B cell (primary cell): ENCODE results near the gene DYNLT1. TPM values are rescaled to one million over a fixed set of nuclear protein-coding genes. Genes with fewer than 3 reads are reported as not detected.

Experiments used
- ATAC-seq: fragments of 200-7000 bp; cut with Tn5 transposase; one replicate; pipeline ENCODE4 v1.10.0; 2021; ENCODE audit warnings: low read depth, mild to moderate bottlenecking, moderate number of reproducible peaks, moderate library complexity
- CTCF ChIA-PET: fragments of 350-600 bp; sonication (Branson Sonifier 250); formaldehyde crosslinking; loops from one replicate; lab custom pipeline; 2021; ENCODE audit warnings: antibody characterized with exemption, inconsistent platforms; lab: Charles Lee
- POLR2A ChIA-PET: fragments of 350-600 bp; sonication (Branson Sonifier 250); formaldehyde crosslinking; loops from one replicate; lab custom pipeline; 2021; ENCODE audit warnings: antibody characterized with exemption; lab: Charles Lee
- DNase-seq: peaks from one replicate; pipeline ENCODE4 v3.0.0; 2013
- H2AFZ ChIP-seq: 2 replicates; pipeline ENCODE4 v1.6.1; 2012; ENCODE audit warnings: mild to moderate bottlenecking, low read depth, low read length; ENCODE audit not compliant: insufficient read depth, poor library complexity, severe bottlenecking
- H3K27ac ChIP-seq, 2 donors: 1 replicate in 1 of 2; 2 replicates in 1 of 2; pipeline ENCODE4 v1.5.1; 2012 to 2013; ENCODE audit warnings: low read length in 2 of 2, mild to moderate bottlenecking in 2 of 2, moderate library complexity in 1 of 2
- H3K27me3 ChIP-seq, 4 experiments: fragments of 200-600 bp in 1 of 4; sonication (generic) in 1 of 4; replicated peaks in 1 of 4; 1 replicate in 2 of 4; 2 replicates in 2 of 4; pipeline versions ENCODE4 v1.6.1 to v1.7.0; 2013 to 2016; ENCODE audit warnings: low read length in 3 of 4, mild to moderate bottlenecking in 2 of 4, mixed read lengths in 1 of 4, moderate library complexity in 1 of 4; ENCODE audit not compliant: insufficient read depth in 4 of 4, control insufficient read depth in 3 of 4; ENCODE audit errors: control extremely low read depth in 1 of 4
- H3K36me3 ChIP-seq, 2 experiments: replicated peaks in 1 of 2; 1 replicate in 1 of 2; 2 replicates in 1 of 2; pipeline versions ENCODE4 v1.6.1 to v1.7.1; 2013; ENCODE audit warnings: low read length in 1 of 2; ENCODE audit not compliant: insufficient read depth in 2 of 2, control insufficient read depth in 1 of 2; ENCODE audit errors: control extremely low read depth in 1 of 2, extremely low read depth in 1 of 2
- H3K4me1 ChIP-seq, 2 donors: fragments of 200-600 bp in 1 of 2; sonication (generic) in 1 of 2; 1 replicate in 1 of 2; 2 replicates in 1 of 2; pipeline versions ENCODE4 v1.5.1 to v1.6.1; 2013 to 2017; ENCODE audit warnings: low read length in 2 of 2; ENCODE audit not compliant: control insufficient read depth in 2 of 2, insufficient read depth in 2 of 2
- H3K4me2 ChIP-seq: replicated peaks from 2 replicates; pipeline ENCODE3; 2012; ENCODE audit warnings: mild to moderate bottlenecking, low read depth, low read length; ENCODE audit not compliant: poor library complexity, severe bottlenecking
- H3K4me3 ChIP-seq, 5 experiments: fragments of 200-600 bp in 1 of 5; sonication (generic) in 1 of 5; 1 replicate in 3 of 5; 2 replicates in 2 of 5; pipeline versions ENCODE4 v1.5.1 to v1.7.0; 2011 to 2016; ENCODE audit warnings: low read length in 4 of 5, mild to moderate bottlenecking in 4 of 5, low read depth in 2 of 5, control low read depth in 1 of 5, moderate library complexity in 1 of 5; ENCODE audit not compliant: insufficient read depth in 1 of 5; ENCODE audit errors: control extremely low read depth in 1 of 5, extremely low read depth in 1 of 5
- H3K79me2 ChIP-seq: fragments of 200-600 bp; sonication (generic); one replicate; pipeline ENCODE4 v1.6.0; 2016; ENCODE audit warnings: low read length; ENCODE audit not compliant: control insufficient read depth, insufficient read depth
- H3K9ac ChIP-seq: fragments of 200-600 bp; sonication (generic); 2 replicates; pipeline ENCODE4 v1.6.1; 2017; ENCODE audit warnings: mild to moderate bottlenecking, low read length, moderate library complexity
- H3K9me3 ChIP-seq, 3 donors: one replicate each; pipeline versions ENCODE4 v1.6.1 to v1.7.1; 2013; ENCODE audit warnings: low read length in 2 of 3; ENCODE audit not compliant: control insufficient read depth in 2 of 3, insufficient read depth in 1 of 3; ENCODE audit errors: control extremely low read depth in 1 of 3
- H4K20me1 ChIP-seq: 2 replicates; pipeline ENCODE4 v1.6.0; 2012; ENCODE audit warnings: mild to moderate bottlenecking, low read length; ENCODE audit not compliant: insufficient read depth, control insufficient read depth, poor library complexity, severe bottlenecking
- H3K27ac Mint-ChIP-seq: one replicate; pipeline ENCODE4 v1.8.0; 2021; ENCODE audit warnings: mixed read lengths
- H3K27me3 Mint-ChIP-seq: one replicate; pipeline ENCODE4 v1.8.0; 2021; ENCODE audit warnings: mixed read lengths
- H3K4me1 Mint-ChIP-seq: one replicate; pipeline ENCODE4 v1.8.0; 2021; ENCODE audit warnings: mixed read lengths
- H3K4me3 Mint-ChIP-seq: one replicate; pipeline ENCODE4 v1.8.0; 2021; ENCODE audit warnings: mixed read lengths
- H3K9me3 Mint-ChIP-seq: one replicate; pipeline ENCODE4 v1.8.0; 2022; ENCODE audit warnings: mixed read lengths; ENCODE audit not compliant: insufficient read depth
- EZH2 ChIP-seq: IDR thresholded peaks from 2 replicates; pipeline ENCODE4 v1.6.1; 2012; ENCODE audit warnings: borderline replicate concordance, low read depth, mild to moderate bottlenecking, moderate library complexity, low read length; ENCODE audit not compliant: insufficient read depth, poor library complexity, severe bottlenecking
- WGBS: methylation state at CpG from one replicate; pipeline ENCODE4 v1.1.5; 2013; ENCODE audit warnings: missing lambda C conversion rate; ENCODE audit not compliant: insufficient coverage; 5-methylcytosine and 5-hydroxymethylcytosine counted together
- intact Hi-C: fragments of 100-400 bp; cut with micrococcal nuclease; formaldehyde crosslinking; loops from one replicate; pipeline ENCODE4 v1.10.0; 2022
- polyA plus RNA-seq: library from polyadenylated mRNA; depleted of rRNA; stranded (reverse); fragments of >200 nt; gene quantifications from 2 replicates; pipeline ENCODE4 v1.2.3, GENCODE V29; 2012
- total RNA-seq, 2 donors: library from RNA; stranded (reverse); fragments of 120-200 nt in 1 of 2; gene quantifications; 1 replicate in 1 of 2; 2 replicates in 1 of 2; pipeline versions ENCODE4 v1.2.3 to v1.2.4, GENCODE V29; 2013 to 2022
- TF ChIP-seq, protein P1 (sequence below): fragments of 200-600 bp; IDR thresholded peaks from one replicate; pipeline ENCODE4 v1.8.0; 2022; ENCODE audit warnings: antibody characterized with exemption, mild to moderate bottlenecking

Gene DYNLT1
- total and polyA plus RNA-seq, 2 donors (not counting 1 experiment from before 2014, with no cell fraction given) = 34.8 to 62.6 TPM

DNA sequence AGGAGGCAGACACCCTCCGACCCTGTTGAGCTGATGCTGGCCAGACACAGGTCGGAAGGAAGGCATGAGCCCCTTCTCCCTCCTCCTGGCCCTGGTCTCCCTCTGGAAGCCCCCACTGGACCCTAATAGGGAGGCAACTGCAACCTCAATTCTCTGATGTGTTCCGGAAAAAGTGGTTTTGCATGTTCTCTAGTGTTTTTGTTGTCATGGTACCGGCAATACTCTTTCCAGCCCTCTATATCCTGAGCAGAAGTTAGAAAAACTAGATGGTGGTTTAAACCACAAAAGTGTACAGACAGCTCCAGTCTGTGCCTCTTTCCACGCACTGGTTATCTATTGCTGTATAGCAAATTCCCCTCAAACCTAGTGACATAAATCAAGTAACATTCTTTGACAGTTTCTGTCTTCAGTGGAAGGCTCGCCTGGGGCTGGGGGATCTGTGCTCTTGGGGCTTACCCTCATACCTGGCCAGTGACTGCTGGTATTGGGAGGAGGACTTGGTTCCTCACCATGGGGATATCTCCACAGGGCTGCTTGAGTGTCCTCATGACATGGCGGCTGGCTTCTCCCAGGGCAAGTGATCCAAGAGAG is 42.3 kb upstream of the DYNLT1 start:
- TF ChIP-seq EZH2 = no peak
- TF ChIP-seq, protein P1, sequence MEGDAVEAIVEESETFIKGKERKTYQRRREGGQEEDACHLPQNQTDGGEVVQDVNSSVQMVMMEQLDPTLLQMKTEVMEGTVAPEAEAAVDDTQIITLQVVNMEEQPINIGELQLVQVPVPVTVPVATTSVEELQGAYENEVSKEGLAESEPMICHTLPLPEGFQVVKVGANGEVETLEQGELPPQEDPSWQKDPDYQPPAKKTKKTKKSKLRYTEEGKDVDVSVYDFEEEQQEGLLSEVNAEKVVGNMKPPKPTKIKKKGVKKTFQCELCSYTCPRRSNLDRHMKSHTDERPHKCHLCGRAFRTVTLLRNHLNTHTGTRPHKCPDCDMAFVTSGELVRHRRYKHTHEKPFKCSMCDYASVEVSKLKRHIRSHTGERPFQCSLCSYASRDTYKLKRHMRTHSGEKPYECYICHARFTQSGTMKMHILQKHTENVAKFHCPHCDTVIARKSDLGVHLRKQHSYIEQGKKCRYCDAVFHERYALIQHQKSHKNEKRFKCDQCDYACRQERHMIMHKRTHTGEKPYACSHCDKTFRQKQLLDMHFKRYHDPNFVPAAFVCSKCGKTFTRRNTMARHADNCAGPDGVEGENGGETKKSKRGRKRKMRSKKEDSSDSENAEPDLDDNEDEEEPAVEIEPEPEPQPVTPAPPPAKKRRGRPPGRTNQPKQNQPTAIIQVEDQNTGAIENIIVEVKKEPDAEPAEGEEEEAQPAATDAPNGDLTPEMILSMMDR = no peak
- no peak overlapping the region for H3K4me3 ChIP-seq
- Mint-ChIP-seq H3K27ac (peak overlapping the region; percentile 50), H3K27me3 (no peaks in the 10 kb centered on the region), H3K4me1 (peaks cover 25% of the 10 kb centered on the region), H3K4me3 (peak overlapping the region; percentile 41), H3K9me3 (no peaks in the 10 kb centered on the region)
- peak; percentile 75 for ATAC-seq
- H3K4me1 ChIP-seq = peaks cover 17 to 18% of the 10 kb centered on the region in 2 donors
- no peaks in the 10 kb centered on the region for H3K27me3 ChIP-seq
- no peak overlapping the region for H2AFZ ChIP-seq
- peak overlapping the region; percentile 32 for H3K4me2 ChIP-seq
- POLR2A ChIA-PET = no interaction called here
- H3K9ac ChIP-seq = no peak overlapping the region
- H4K20me1 ChIP-seq = no peaks in the 10 kb centered on the region
- CTCF ChIA-PET = interaction anchor here (2.3 to 7.8 kb wide), 2 partner anchors 81 to 473 kb away, joined by 7 to 87 read pairs; no protein-coding TSS in a partner anchor
- WGBS = 37% methylated on average over 4 of the region's 7 CpGs
- peak; percentile 76 for DNase-seq
- intact Hi-C loops = loop anchor here (5.0 kb wide), 1 partner anchor 40 kb away; no protein-coding TSS in a partner anchor
- peak overlapping the region; percentile 30 to 53 for H3K27ac ChIP-seq
- H3K9me3 ChIP-seq = peaks cover 0 to 3% (median 0%) of the 10 kb centered on the region in 3 donors
- no peaks in the 10 kb centered on the region for H3K79me2 ChIP-seq
- H3K36me3 ChIP-seq = no peaks in the 10 kb centered on the region

DNA sequence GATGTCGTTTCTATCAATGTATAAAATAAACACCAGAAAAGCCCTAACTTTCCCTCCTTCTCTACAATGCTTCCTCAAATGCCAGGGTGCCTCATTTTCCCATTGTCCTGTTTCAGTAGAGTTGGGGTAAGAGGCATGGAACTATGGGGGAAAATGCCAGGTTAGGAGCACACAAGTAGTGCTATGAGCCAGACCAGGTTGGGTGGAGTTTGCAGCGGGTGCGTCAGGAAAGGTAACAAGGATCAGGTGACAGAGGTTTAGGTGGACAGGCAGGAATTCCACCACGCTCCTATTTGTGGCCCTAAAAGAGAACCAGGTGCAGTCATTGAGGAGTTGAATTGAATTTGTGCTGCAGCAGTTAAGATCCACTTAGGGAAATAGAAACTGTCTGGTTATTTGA is 41.8 kb upstream of the DYNLT1 start:
- H3K4me1 Mint-ChIP-seq = peaks cover 24% of the 10 kb centered on the region
- H3K27me3 Mint-ChIP-seq = no peaks in the 10 kb centered on the region
- no peak overlapping the region for H3K9ac ChIP-seq
- no peaks in the 10 kb centered on the region for H3K36me3 ChIP-seq
- H3K79me2 ChIP-seq = no peaks in the 10 kb centered on the region
- H3K9me3 Mint-ChIP-seq = no peaks in the 10 kb centered on the region
- H3K27ac ChIP-seq = peak overlapping the region in 1 of 2 donors; percentile 6
- no peak for ATAC-seq
- no peaks in the 10 kb centered on the region for H3K27me3 ChIP-seq
- ChIA-PET POLR2A (no interaction called here), CTCF (interaction anchor here (2.3 to 7.8 kb wide), 2 partner anchors 80 to 473 kb away, joined by 7 to 87 read pairs; no protein-coding TSS in a partner anchor)
- H3K4me3 Mint-ChIP-seq = peak overlapping the region; percentile 41
- intact Hi-C loops = loop anchor here (5.0 kb wide), 1 partner anchor 39 kb away; no protein-coding TSS in a partner anchor
- no peak overlapping the region for H3K27ac Mint-ChIP-seq
- H4K20me1 ChIP-seq = no peaks in the 10 kb centered on the region
- no peak for TF ChIP-seq EZH2
- TF ChIP-seq, protein P1 = no peak
- peaks cover 17 to 18% of the 10 kb centered on the region in 2 donors for H3K4me1 ChIP-seq
- no peak overlapping the region for H3K4me3 ChIP-seq
- no peak for DNase-seq
- peaks cover 0 to 3% (median 0%) of the 10 kb centered on the region in 3 donors for H3K9me3 ChIP-seq
- 70% methylated on average over 3 of the region's 4 CpGs for WGBS
- peak overlapping the region; percentile 32 for H3K4me2 ChIP-seq
- no peak overlapping the region for H2AFZ ChIP-seq
